ENCODE data around the gene HSPB1.
"Not testable (repeated sequence)": the region's sequence is repeated elsewhere in the genome, so short reads cannot be mapped to it uniquely, and the experiment has no call there.

HSPB1 gene

DNA sequence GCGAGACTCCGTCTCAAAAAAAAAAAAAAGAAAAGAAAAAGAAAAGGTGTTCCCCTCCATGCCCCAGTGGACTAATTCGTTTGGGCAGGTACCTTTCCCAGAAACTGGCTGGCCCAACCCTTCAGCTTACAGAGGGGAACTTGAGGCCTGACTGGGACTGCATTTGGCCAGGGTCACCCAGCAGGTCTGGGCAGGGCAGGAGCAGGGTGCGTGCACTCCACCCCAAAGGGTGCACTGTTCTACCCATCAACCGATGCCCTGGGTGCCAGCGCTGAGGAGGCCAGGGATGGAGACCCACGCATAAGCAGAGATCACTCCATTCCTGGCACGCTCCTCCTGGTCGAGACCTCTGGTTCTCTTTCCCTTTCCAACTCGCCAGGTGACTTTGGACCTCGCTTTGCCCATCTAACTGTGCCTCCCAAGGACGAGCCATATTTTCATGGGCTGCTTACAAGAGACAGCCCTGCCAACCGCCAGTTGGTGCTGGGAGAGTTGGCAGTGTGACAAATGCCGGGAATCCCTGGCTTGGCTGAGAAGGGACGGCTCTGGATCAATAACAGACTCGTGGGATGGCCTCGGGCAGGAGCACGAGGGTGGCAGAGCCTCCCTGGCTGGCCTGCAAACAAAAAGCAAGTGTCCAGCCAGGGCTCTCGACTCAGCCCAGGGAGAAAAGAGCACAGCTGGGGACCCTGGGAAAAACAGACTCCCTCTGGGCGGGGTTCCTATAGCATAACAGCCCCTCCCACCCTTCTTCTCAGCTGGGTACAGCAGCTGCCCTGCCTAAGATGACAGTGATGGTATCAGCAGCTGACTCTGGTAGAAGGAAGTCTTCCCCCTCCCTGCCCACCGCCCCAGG is 7.9 kb downstream of the HSPB1 start:
- DNase-seq = peak; percentile 84

DNA sequence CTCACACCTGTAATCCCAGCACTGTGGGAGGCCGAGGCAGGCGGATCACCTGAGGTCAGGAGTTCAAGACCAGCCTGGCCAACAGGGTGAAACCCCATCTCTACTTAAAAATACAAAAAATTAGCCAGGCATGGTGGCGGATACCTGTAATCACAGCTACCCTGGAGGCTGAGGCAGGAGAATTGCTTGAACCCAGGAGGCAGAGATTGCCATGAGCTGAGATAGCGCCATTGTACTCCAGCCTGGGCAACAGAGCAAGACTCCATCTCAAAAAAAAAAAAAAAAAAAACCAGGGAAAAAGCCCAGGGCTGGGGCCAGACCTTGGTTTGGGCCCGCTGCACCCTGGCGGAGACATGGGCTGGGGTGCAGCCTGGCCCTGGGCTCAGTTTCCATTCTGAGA is 9.4 kb downstream of the HSPB1 start:
- DNase-seq = not testable (repeated sequence)

DNA sequence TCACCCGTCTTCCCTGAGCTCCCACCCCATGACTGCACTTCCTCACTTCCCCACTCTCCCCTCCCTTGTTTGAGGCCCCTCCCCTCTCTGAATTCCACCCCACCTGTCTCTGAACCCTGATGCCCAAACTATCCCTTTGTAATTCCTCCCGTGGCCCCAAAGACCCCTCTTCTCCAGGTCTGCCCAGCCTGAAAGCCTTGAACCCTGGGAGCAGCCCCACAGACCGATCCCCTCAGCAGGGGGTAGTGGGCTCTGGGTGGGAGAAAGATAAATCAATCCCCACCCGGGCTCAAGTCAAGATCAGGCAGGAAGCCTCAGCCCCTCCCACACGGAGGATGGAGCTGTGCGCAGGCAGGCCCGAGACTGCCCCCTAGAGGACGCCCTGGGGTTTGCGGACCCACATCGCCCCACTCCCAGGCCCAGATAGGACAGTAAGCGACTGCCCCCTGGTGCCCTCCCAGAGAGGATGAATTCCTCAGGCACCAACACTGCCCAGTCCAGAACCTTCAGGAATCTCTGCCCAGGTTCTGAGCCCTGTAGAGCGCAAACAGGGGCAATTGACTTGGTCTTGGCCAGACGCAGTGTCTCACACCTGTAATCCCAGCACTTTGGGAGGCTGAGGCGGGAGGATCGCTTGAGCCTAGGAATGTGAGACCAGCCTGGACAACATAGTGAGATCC is 11.7 kb downstream of the HSPB1 start:
- DNase-seq = peak; percentile 52

DNA sequence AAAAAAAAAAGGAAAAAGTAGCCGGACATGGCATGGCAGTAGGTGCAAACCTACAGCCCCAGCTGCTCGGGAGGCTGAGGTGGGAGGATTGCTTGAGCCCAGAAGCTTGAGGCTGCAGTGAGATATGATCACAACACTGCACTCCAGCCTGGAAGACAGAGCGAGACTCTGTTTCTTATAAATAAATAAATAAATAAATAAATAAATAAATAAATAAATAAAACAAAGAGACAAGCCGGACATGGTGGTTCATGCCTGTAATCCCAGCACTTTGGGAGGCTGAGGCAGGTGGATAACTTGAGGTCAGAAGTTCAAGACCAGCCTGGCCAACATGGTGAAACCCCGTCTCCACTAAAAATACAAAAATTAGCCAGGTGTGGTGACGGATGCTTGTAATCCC is 12.3 kb downstream of the HSPB1 start:
- not testable (repeated sequence) for DNase-seq

DNA sequence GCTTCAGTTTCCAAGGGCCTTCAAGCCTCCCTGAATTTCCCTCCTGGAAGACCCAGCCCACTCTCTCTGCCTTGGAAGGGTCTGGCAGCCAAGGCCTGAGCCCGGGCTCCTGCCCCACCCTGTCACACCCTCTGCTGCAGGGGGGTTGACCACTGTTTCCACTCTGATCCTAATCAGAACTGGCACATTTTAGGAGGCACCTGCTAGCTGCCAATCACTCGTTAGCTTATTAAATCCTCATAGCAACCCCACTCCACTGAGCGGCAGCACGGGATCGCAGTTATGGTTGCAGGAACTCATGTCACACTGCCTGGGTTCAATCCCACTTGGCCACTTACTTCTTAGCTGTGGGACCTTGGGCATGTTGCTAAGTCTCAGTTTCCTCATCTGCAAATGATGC is 12.9 kb downstream of the HSPB1 start:
- DNase-seq = no peak

DNA sequence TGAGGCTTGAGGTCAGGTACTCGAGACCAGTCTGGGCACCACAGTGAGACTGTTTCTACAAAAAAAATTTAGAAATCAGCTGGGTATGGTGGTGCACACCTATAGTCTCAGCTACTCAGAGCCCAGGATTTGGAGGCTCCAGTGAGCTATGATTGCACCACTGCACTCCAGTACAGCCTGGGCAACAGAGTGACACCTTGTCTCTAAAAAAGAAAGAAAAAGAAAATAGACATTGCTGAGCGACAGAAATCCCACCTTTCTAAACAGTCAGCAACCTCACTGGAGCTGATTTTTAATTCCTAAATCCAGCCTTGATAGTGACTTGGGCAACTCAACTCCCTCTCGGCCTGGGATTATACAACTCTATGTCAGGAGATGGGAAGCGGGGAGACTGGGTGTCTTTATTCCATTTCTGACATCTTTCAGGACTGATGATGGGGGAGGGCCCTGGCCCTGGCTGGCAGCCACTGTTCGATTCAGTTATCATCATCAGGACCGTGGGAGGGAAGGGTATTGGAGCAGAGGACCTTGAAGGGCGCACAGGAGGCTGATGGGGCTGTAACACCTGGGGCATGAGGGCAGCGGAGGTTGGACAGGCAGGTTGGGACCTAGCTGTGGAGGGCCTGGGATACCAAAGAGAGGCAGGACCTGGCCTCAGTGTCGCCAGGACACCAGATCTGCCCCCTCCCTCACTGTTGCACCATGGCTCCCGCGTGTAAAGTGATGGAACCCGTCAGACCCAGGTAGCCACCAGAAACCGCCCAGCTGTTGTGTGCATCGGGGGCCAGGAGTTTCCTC is 14.7 kb downstream of the HSPB1 start:
- DNase-seq = no peak

DNA sequence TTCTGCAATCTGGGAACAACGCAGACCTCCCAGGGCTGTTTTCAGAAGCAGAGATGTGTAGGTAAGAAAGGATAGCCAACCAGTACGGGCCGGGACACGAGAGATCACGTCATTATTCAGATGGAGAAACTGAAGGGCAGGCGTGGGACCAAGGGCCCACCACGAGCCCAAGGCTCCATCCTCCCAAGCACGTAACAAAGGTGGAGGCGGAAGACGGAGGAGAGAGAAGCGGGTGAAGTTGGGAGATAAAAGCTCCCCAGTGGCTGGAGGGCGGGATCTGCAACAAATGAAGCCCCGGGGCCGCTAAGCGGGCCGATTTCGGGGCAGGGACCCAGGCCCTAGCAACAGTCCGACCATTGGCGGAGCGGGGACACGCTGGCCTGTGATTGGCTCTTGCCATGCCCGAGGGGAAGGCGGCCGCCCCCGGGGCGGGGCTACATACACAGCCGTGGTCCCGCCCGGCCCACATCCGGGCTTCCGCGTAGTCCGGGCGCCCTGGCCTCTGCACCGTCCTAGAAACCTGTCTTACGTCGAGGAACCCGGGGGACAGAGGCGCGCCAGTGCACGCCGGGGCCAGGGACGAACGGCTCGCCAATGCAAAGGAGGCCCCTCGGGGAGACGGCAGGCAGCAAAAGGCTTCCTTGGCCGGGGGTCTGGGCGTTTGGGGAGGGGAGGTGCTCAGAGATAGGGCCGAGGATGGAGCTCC is 15.5 kb downstream of the HSPB1 start:
- DNase-seq = peak; percentile 95

DNA sequence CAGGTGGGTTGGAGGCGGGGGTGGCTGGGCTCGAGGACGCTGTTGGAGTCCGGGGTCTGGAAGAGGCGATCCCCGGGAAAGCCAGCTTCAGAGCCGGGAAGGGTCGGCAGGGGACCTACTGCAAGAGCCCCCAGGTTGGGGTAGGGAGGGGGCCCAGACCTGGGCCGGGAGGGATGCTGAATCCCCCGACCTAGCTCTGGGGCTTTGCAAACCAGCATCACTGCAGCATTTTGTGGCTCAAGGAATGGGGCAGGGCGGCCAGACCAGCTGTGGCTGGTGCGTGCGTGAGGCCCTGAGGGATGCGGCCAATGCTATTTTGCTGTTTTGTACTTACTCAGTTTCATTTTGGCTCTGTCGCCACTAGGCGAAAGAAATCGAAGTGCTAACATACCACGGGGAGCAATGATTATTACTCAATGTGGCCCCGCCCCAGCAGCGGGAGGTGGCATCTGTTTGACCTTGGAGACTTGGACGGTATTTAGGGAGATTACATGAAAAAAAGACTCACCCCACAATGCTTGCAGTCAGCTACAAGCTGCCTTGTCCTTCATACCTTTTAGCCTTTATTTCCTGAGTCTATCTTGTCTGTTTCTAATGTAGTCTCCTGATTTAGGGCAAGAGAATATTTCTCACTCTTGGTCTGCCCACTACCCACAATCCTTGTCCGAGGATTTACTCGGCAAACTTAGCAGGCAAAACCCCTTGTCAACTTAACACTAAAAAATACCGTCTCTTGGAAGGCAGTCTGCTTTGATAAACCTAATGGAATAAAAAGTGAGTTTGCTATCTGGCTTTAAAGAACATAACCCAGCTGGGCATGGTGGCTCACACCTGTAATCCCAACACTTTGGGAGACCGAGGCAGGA is 16.2 kb downstream of the HSPB1 start:
- peak; percentile 57 for DNase-seq

DNA sequence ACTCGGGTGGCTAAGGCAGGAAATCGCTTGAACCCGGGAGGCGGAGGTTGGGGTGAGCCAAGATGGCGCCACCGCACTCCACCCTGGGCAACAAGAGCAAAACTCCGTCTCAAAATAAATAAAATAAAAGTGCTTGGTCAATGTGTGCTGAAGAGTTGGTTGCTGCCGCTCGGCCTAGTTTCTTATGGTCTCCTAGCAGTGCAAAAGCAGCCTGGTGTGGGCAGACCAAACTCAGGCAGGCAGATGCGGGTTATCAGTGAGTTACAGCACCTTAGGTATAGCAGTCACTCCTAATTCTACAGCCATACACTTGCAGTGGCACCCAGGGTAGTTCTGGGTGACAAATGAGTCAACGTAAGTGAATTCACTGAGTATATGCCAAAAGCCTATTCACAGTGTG is 22.6 kb downstream of the HSPB1 start:
- DNase-seq = no peak

DNA sequence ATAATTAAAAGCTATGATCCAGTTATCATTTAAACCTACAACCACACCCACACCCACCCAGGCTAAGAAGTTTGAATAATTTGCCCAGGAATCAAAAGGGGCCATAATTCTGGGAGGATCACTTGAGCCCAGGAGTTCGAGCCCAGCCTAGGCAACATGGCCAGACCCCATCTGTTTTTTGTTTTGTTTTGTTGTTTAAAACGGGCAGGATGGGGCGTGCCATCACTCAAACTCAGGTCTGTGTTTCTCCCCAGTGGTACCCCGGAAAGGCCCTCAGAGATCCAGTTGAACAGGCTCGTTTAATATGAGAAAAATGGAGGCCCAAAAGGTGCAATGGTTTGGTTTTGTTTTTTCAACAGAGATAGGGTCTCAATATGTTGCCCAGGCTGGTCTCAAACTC is 23.3 kb downstream of the HSPB1 start:
- no peak for DNase-seq

DNA sequence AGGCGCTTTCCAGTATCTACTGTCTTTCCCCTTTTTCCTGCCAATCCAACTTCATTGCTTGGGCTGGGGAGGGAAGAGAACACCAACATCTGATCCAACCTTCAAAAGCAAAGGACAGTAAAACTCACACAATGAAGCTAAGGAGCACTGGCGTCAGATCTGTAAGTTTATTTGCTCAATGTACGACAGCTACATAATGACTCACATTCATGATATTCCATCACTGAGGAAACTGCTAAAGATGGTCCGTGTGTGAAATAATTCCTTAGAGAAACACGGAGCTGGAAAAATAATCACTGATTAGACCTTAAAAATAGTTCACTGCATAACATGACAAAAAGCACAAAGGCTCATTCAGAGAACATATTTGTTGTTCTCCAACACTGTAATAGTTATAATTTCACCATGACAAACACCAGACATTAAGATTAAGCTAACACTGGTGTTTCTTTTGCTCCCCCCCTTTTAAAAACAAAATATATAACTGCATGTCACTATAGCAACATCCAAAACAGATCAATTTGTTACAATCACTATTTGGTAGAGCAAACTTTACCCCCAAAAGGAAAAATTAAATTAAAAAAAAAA is 24.3 kb downstream of the HSPB1 start:
- no peak for DNase-seq

DNA sequence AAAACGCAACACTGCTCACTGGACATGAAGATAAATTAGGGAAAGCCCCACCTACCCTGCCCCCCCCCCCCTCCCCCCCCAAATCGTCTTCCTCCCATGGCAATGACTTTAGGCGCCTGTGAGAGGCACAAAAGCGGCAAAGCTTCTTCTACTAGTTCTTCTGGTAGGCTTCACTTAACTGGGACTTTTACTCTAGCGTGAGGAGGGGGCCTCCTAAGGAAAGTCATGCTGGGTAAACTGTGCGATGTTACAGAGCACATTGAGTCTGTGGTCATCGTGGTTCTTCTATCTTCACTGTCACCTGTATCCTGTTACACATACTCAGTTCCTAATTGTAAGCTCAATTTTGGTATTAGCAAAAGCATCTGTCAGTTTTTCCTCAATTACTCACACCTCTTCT is 25.1 kb downstream of the HSPB1 start:
- DNase-seq = no peak

DNA sequence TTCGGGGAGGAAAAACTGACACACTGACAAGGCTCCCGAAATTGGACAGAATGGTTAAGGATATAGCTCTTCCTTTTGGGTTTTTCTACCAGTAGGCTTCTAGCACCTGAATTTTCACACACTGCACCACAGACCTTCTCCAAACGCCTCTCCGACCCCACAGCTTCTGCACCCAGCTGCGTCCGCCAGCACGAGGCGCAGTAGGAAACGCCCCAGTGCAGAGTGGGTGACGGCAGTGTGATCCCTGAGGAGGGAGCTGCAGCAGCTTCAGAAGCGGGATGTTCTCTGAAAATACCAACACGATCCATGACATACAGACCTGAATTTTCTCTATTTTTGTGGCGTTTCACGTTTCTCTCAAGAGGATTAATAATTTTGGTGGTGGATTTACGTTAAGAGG is 25.9 kb downstream of the HSPB1 start:
- DNase-seq = no peak

DNA sequence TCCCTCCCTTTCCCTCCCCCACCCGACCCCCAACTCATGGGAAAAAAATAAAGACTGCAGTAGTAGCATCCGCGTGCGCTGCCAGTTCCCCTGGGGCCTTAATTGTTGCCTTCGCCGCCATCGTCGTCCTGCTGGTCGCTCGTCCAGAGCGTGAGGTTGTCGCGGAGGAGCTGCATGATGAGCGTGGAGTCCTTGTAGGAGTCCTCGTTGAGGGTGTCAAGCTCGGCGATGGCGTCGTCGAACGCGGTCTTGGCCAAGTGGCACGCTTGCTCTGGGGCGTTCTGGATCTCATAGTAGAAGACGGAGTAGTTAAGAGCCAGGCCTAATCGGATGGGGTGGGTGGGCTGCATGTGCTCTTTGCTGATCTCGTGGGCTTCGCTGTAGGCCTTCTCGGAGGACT is 27.0 kb downstream of the HSPB1 start:
- DNase-seq = no peak

DNA sequence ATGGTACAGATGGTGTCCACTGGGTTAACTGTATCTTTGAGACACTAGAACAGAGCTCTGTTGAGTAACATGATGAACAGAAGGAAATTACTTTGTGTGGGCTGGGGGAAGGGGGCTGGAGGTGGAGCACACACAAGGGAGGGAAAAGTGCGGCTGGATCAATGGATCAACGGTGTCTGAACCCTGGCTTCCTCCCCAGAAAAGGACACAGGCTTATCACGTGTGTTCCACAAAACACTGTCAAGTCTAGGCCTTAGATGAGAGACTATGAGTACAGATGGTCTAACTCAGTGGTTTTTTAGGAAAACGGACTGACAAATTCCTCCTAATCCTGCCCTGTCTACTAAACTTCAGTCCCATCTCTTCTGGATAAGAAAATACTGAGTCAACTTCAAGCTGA is 27.8 kb downstream of the HSPB1 start:
- no peak for DNase-seq

DNA sequence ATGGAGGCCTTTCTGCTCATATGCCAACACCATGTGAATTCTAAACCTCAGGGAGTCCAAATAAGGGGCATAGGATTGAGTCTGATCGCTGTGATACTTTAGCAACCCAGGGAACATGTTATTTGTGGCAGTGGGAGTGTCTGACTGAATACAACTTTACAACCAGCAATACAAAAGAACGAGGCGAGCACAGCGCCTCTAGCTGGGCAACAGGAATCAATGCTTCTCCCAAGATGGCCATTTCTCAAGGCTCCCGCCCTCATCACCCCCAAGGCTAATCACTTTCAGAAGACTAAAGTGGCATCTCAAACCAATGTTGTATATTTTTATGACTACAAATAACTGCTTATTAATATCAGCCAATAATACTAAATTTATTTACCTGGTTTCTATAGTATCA is 28.2 kb downstream of the HSPB1 start:
- DNase-seq = no peak

DNA sequence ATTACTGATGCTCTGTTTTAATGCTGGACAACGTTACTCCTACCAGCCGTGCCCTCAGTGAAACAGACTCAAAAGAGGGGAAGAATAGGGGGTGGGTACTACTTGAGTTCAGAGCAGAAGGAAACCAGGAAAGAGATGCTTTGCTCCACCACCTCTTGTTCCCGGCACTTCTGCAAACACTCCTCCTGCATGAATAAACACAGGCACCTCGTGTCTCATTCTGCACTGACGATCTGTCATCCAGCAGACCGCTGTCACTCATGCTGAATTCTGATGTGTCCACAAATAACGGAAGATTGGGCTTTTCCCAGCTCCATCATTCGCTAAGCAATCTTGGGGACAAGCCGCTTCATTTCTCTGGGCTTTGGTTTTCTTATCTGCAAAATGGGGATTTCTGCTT is 29.6 kb downstream of the HSPB1 start:
- DNase-seq = no peak

DNA sequence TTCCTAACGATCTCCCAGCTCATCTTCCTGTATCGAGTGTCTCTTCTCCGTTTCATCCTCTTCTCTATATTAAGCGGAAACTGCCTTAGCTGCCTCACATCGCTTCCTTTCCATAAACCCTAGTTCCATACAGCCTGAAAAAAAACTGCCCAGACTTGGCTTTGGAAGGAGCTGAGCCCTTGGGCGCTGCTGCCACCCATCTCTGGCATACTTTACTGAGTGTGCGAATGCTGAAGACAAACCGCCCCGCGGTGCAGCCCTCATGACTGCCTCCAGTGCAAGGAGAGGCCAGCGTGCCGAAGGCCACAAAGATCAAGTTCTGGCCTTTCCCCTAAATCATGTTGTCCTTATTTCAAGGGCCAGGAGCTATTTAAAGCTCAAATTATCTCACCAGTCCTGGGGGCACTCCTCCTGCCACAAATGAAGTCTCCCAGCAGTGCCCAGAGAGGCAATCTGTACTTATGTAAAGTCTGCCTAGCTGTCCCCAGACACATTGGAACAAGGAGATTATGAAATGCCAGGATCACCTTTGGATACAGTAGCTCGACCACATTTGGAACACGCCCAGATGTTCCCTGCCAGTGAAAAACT is 31.1 kb downstream of the HSPB1 start:
- DNase-seq = no peak

DNA sequence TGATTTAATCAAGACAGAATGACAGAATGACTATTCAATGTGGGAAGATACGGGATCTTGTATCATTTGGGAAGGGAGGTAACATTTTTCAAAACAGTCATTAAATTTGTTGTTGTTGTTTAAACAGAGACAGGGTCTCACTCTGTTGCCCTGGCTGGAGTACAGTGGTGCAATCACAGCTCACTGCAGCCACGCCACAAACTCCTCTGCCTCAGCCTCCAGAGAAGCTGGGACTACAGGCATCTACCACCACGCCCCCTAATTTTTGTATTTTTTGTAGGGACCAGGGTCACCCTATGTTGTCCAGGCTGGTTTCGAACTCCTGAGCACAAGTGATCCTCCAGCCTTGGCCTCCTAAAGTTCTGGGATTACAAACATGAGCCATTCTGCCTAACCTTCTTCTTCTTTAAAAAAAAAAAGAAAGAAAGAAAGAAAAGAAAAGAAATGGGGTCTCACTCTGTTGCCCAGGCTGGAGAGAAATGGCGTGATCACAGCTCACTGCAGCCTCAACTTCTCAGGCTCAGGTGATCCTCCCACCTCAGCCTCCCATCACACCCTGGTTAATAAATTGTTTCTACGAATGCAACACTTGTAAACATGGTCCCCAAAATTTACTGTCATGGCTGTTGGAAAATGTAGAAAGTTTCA is 32.0 kb downstream of the HSPB1 start:
- no peak for DNase-seq

DNA sequence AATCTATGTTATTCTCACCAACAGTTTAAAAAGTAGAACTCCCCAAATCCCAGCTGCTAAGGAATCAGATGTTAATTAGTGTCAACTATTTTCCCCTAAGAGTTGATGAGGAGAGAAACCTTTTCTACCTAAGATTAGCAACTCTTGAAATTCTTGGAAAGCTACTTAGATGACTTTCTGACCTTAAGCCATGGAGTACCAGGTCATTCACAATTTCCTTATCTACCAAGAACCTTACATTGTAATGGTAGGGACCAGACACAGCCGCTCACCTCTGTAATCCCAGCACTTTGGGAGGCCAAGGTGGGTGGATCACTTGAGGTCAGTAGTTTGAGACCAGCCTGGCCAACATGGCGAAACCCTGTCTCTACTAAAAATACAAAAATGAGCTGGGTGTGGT is 32.9 kb downstream of the HSPB1 start:
- not testable (repeated sequence) for DNase-seq

DNA sequence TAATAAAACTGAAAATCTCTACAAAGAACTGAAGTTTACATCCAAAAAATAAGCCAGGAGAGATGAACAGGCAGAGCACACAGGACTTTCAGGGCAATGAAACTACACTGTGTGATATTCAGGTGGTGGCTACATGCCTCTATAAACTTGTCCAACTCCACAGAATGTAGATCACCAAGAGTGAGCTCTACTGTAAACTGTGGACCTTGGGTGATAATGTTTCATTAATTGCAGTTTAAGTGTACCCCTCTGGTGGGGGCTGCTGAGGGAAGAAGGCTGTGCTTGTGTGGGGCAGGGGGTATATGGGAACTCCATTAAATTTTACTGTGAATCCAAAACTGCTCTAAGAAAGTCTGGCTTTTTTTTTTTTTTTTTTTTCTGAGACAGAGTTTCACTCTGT is 33.6 kb downstream of the HSPB1 start:
- no peak for DNase-seq
